Stomach smooth muscle (tissue), 2 donors: Measurements from ENCODE around the gene DGCR2.
"Not testable (repeated sequence)": the region's sequence is repeated elsewhere in the genome, so short reads cannot be mapped to it uniquely, and the experiment has no call there.

ENCODE experiments used
- H3K27ac ChIP-seq: one replicate; pipeline ENCODE4 v1.7.0; 2013; ENCODE audit warnings: mild to moderate bottlenecking, low read length, inconsistent platforms
- H3K27me3 ChIP-seq, 2 donors: one replicate each; pipeline ENCODE4 v1.7.0; 2013; ENCODE audit warnings: low read length in 2 of 2; ENCODE audit not compliant: insufficient read depth in 2 of 2, control insufficient read depth in 1 of 2
- H3K36me3 ChIP-seq, 2 donors: one replicate each; pipeline ENCODE4 v1.7.0; 2013; ENCODE audit warnings: low read length in 2 of 2; ENCODE audit not compliant: control insufficient read depth in 2 of 2, insufficient read depth in 2 of 2
- H3K4me1 ChIP-seq: one replicate; pipeline ENCODE4 v1.7.0; 2013; ENCODE audit warnings: low read length; ENCODE audit not compliant: control insufficient read depth, insufficient read depth
- H3K4me3 ChIP-seq, 2 donors: one replicate each; pipeline ENCODE4 v1.7.0; 2013; ENCODE audit warnings: low read length in 2 of 2
- H3K9ac ChIP-seq, 2 donors: one replicate each; pipeline ENCODE4 v1.7.0; 2013; ENCODE audit warnings: low read length in 2 of 2, mild to moderate bottlenecking in 1 of 2
- H3K9me3 ChIP-seq, 2 donors: one replicate each; pipeline ENCODE4 v1.7.0; 2013; ENCODE audit warnings: low read length in 2 of 2; ENCODE audit not compliant: control insufficient read depth in 2 of 2
- donor health status: healthy.
- donor health status: Pancreatic carcinoma.

The DGCR2 gene

DNA sequence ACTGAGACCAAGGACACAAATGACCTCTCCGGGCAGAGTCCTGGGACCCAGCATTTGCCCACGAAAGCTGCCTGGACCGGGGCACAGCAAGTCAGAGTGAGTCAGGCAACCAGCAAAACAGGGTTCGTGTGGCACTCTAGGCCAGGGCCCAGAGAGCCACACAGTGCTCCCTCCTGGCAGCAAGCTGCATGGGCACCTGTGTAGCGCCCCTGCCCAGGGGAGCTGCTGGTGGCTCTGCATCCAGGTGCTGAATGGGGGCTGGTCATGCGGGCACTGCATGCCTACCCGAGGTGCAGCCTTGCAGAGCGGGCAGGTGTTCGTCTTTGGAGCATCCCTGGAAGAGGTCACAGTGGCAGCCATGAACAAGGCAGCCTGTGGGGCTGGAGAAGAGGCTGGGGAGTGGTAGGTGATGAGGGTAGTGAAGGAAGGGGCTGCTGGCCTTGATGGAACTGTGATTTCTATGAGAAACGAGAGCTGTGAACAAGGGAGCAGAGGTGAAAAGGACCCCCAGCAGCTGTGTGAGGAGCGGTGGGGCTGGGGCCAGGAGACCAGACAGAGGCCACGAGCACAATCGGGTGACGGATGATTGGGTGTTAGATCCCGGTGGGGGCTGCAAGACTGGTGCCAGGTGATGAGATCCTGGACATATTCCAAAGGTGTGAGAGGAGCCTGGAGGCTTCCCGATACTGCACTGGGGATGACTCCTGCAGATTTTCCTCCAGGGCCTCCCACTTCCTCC is 63.3 kb downstream of the DGCR2 start:
- Histone ChIP-seq H3K4me1 (no peaks in the 10 kb centered on the region), H3K27ac (no peak overlapping the region), H3K4me3 (no peak overlapping the region), H3K9me3 (no peaks in the 10 kb centered on the region), H3K9ac (no peak overlapping the region), H3K27me3 (no peaks in the 10 kb centered on the region), H3K36me3 (peaks cover 43 to 69% of the 10 kb centered on the region in 2 donors)

DNA sequence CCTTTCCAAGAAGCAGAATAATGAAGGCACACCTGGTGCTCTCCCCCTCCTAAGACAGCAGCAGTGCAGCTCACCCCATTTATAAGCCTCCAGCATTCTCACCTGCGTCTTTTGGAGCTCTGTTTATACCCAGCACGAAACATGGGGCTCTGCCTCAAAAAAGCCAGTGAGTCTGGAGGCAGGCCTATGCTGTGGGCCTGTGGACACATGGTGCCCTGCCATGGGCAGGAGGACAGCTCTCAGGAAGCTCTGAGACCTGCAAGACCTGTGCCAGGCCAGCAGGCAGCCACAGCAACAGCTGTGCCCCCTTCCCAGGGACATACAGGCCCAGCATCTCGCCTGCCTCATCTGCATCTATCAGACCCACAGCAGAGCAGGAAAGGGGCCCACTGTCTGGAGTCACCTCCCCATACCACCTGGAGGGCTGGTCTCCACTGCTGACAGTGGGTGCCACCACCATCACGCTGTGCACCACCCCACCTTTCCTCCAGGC is 64.2 kb downstream of the DGCR2 start:
- peaks cover 42 to 68% of the 10 kb centered on the region in 2 donors for H3K36me3 ChIP-seq
- H3K9ac ChIP-seq, result no peak overlapping the region
- H3K4me3 ChIP-seq, result no peak overlapping the region
- no peaks in the 10 kb centered on the region for H3K27me3 ChIP-seq
- H3K4me1 ChIP-seq, result peaks cover under 1% of the 10 kb centered on the region
- H3K27ac ChIP-seq, result no peak overlapping the region
- H3K9me3 ChIP-seq, result no peaks in the 10 kb centered on the region

DNA sequence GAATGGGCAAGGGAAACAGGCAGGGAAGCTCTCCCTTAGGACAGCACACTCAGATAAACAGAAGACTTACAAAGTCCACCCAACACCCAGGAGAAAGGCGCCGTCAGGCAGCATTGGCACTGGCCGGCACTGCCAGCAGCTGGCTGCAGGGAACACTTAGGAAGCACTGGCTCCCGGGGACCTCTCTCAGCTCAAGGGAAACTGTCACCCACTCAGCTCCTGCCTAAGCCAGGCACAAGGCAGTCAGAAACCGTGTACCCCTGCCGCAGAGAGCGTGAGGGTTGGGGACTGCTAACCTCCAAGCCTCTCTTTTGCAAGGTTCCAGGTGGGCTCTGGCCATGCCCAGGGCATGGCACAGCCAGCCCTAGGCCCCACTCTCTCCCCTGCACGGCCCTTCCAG is 64.7 kb downstream of the DGCR2 start:
- H3K36me3 ChIP-seq, result peaks cover 37 to 69% of the 10 kb centered on the region in 2 donors
- H3K9ac ChIP-seq, result no peak overlapping the region

DNA sequence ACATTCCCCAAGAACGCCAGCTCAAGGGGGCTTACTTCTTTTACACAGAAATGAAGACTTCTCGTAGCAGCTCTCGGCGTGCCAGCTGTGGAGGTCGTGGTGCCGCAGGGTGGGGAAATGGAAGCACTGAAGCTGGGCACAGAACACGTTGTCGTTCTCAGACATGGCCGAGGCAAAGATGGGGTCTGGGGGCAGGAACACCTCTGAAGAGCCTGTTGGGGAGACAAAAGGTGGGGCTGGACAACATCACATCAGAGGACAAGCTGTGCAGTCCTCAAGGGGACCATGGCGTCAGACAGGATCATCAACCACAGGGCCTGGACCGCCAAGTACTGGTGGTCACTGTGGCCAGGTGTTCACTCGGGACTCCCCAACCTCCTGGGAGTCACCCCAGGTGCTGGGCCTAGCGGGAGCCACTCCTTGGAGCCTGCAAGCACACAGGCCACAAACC is 65.2 kb downstream of the DGCR2 start:
- no peak overlapping the region for H3K9ac ChIP-seq
- peaks cover 32 to 65% of the 10 kb centered on the region in 2 donors for H3K36me3 ChIP-seq

More for the DNA sequence above, 64.7 kb downstream of the DGCR2 start:
- Histone ChIP-seq H3K4me1 (peaks cover 4% of the 10 kb centered on the region), H3K9me3 (no peaks in the 10 kb centered on the region), H3K4me3 (no peak overlapping the region), H3K27me3 (no peaks in the 10 kb centered on the region), H3K27ac (no peak overlapping the region)

DNA sequence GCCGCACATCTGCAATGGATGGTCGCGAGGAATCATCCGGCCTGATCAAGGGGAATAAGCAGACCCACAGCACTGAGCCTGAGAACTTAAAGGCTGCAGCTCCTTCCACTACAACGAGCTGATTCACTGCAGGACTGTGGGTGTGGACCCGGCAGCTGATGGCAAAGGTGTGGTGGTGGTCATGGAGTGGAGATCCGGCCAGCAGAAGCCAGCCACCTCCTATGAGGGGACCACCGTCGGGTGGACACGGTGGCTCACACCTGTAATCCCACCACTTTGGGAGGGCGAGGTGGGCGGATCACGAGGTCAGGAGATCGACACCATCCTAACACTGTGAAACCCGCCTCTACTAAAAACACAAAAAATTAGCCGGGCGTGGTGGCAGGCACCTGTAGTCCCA is 66.4 kb downstream of the DGCR2 start:
- Histone ChIP-seq H3K27ac (no peak overlapping the region), H3K9me3 (no peaks in the 10 kb centered on the region), H3K4me3 (no peak overlapping the region), H3K4me1 (peaks cover 4% of the 10 kb centered on the region), H3K36me3 (peaks cover 24 to 57% of the 10 kb centered on the region in 2 donors), H3K27me3 (no peaks in the 10 kb centered on the region), H3K9ac (no peak overlapping the region)

More for the DNA sequence above, 65.2 kb downstream of the DGCR2 start:
- no peaks in the 10 kb centered on the region for H3K27me3 ChIP-seq
- H3K9me3 ChIP-seq, result no peaks in the 10 kb centered on the region
- H3K4me3 ChIP-seq, result no peak overlapping the region
- H3K4me1 ChIP-seq, result peaks cover 4% of the 10 kb centered on the region
- no peak overlapping the region for H3K27ac ChIP-seq

DNA sequence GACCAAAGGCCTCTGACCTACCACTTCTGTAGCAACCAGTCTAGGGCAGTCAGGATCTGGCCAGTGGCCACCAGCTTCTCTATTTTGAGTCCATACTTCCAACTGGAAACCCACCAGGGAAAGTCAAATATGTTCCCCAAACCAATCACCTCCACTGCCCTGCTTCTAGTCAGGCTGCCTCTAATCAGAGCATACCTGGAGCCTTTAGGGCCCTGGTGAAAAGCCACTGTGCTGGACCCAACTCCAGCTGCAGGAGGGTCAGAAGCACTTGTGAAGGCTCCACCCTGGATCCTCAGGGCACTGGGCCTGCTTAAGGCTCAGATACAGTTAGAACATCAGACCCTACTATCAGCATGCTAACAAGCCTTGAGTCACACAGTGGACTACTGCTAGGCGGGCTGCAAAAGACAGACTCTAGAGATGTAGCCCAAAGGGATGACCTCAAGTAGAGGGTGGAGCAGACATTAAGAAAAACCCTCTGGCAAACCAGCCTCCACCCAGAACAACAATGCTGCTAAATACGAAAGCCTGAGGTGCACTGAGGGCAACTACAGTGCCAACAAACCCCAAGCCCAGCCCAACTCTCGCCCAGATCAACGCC is 69.2 kb downstream of the DGCR2 start:
- H3K9me3 ChIP-seq, result no peaks in the 10 kb centered on the region
- peaks cover 15 to 50% of the 10 kb centered on the region in 2 donors for H3K36me3 ChIP-seq
- H3K9ac ChIP-seq, result no peak overlapping the region
- H3K27ac ChIP-seq, result no peak overlapping the region
- peaks cover 4% of the 10 kb centered on the region for H3K4me1 ChIP-seq
- H3K4me3 ChIP-seq, result no peak overlapping the region
- H3K27me3 ChIP-seq, result no peaks in the 10 kb centered on the region

DNA sequence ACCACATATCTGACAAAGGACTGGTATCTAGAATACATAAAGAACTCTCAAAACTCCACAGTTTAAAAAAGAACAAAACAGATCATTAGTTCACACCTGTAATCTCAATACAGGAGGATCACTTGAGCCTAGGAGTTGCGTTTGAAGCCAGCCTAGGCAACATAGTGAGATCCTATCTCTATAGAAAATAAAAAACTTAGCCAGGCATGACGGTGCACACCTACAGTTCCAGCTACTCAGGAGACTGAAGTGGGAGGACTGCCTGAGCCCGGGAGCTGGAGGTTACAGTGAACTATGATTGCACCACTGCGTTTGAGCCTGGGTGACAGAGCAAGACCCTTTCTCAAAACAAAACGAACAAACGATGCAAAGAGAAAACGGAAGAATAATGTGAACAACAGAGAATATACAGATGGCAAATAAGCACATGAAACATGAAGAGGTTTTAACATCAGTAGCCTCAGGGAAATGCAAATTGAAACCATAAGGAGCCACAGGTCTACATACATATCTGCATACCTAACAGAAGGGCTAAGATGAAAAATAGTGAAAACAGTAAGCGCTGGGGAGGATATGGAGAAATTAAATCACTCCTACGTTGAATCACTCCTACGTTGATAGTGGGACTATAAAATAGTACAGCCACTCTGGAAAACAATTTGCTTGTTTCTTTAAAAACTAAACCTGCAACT is 70.7 kb downstream of the DGCR2 start:
- H3K4me3 ChIP-seq, result no peak overlapping the region
- peaks cover 30 to 55% of the 10 kb centered on the region in 2 donors for H3K36me3 ChIP-seq
- no peaks in the 10 kb centered on the region for H3K9me3 ChIP-seq
- no peak overlapping the region for H3K9ac ChIP-seq
- H3K4me1 ChIP-seq, result peaks cover 4% of the 10 kb centered on the region
- no peak overlapping the region for H3K27ac ChIP-seq
- no peaks in the 10 kb centered on the region for H3K27me3 ChIP-seq

DNA sequence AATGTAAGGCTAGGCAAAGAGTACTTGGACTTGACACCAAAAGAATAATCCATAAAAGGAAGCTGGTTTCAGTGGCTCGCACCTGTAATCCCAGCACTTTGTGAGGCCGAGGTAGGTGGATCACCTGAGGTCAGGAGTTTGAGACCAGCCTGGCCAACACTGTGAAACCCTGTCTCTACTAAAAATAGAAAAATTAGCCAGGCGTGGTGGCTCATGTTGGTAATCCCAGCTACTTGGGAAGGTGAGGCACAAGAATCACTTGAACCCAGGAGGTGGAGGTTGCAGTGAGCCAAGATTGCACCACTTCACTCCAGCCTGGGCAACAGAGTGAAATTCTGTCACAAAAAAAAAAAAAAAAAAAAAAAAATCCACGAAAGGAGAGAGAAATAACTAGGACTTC is 71.4 kb downstream of the DGCR2 start:
- H3K27me3 ChIP-seq, H3K4me3 ChIP-seq, H3K9ac ChIP-seq, H3K9me3 ChIP-seq, H3K27ac ChIP-seq, H3K4me1 ChIP-seq: not testable (repeated sequence)
- H3K36me3 ChIP-seq, result peaks cover 33 to 54% of the 10 kb centered on the region in 2 donors

DNA sequence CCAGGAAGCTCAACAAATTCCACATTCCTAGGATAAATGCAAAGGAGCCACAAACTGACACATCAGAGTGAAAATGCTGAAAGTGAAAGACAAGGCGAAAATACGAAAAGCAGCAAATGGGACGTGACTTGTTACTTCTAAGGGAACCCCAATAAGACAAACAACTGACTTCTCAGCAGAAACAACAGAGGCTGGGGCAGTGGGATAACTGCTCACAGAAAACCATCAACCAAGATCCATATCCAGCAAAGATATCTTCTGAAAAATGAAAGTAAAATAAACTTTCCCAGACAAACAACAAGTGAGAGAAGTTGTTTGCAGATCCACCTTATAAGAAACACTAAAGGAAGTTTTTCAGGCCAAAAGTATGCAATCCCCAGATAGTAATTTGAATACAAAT is 72.1 kb downstream of the DGCR2 start:
- H3K36me3 ChIP-seq, result peaks cover 31 to 54% of the 10 kb centered on the region in 2 donors

DNA sequence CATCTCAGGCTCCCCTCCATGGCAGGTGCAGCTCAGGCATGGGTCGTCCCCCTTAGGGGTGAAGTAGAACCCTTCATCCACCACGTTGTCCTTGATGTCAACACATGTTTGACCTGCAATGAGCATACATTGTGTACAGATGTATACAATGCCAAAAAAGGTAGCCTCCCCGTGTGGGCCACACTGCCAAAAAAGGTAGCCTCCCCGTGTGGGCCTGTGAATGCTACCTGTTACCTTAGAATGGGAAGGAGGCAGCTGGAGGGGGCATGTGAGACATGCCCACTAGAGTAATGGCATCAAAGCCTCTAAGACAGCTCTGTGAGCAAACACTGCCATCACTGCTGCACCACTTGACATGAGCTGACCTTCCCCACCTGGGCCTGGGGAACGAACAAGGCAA is 73.7 kb downstream of the DGCR2 start:
- Histone ChIP-seq H3K9ac (no peak overlapping the region), H3K4me3 (no peak overlapping the region), H3K36me3 (peaks cover 38 to 62% of the 10 kb centered on the region in 2 donors), H3K9me3 (no peaks in the 10 kb centered on the region), H3K27me3 (no peaks in the 10 kb centered on the region), H3K27ac (no peak overlapping the region), H3K4me1 (peaks cover 4% of the 10 kb centered on the region)

More for the DNA sequence above, 72.1 kb downstream of the DGCR2 start:
- Histone ChIP-seq H3K27ac (no peak overlapping the region), H3K4me3 (no peak overlapping the region), H3K9ac (no peak overlapping the region), H3K27me3 (no peaks in the 10 kb centered on the region), H3K4me1 (peaks cover 4% of the 10 kb centered on the region), H3K9me3 (no peaks in the 10 kb centered on the region)
